Activated naive CD8-positive, alpha-beta T cell treated with anti-CD3 and anti-CD28 coated beads, Interleukin-2, amount 10 ng/mL, durations not matched to agents 7 days and 5 days (primary cell): ENCODE results near the gene CLCF1. TPM values are rescaled to one million over a fixed set of nuclear protein-coding genes. Genes with fewer than 3 reads are reported as not detected.

Experiments
- ATAC-seq: fragments of 150-1000 bp; cut with Tn5 transposase; one replicate; pipeline ENCODE4 v1.10.0; 2021; ENCODE audit warnings: low read depth, moderate library complexity
- POLR2A ChIA-PET: fragments of 350-600 bp; sonication (Branson Sonifier 250); formaldehyde crosslinking; loops from one replicate; lab custom pipeline; 2021; ENCODE audit warnings: antibody characterized with exemption; lab: Charles Lee
- DNase-seq: peaks from one replicate; pipeline ENCODE4 v3.0.0; 2021
- H3K27ac Mint-ChIP-seq: one replicate; pipeline ENCODE4 v1.8.0; 2022; ENCODE audit warnings: mild to moderate bottlenecking, mixed read lengths
- H3K27me3 Mint-ChIP-seq: one replicate; pipeline ENCODE4 v1.8.0; 2022; ENCODE audit warnings: mild to moderate bottlenecking, moderate library complexity, mixed read lengths
- H3K36me3 Mint-ChIP-seq: one replicate; pipeline ENCODE4 v1.8.0; 2021; ENCODE audit warnings: mild to moderate bottlenecking, mixed read lengths
- H3K4me1 Mint-ChIP-seq: one replicate; pipeline ENCODE4 v1.8.0; 2021; ENCODE audit warnings: mixed read lengths
- H3K4me3 Mint-ChIP-seq: one replicate; pipeline ENCODE4 v1.8.0; 2022; ENCODE audit warnings: mild to moderate bottlenecking, moderate library complexity, mixed read lengths
- H3K9me3 Mint-ChIP-seq: one replicate; pipeline ENCODE4 v1.8.0; 2021; ENCODE audit warnings: mixed read lengths
- total RNA-seq, 2 experiments: library from RNA; stranded (reverse); gene quantifications; one replicate each; pipeline ENCODE4 v1.2.3, GENCODE V29; 2021

CLCF1 gene
- total RNA-seq, 2 experiments from 2014 or later: 4.3 to 4.7 TPM

- no peak overlapping the region for H3K4me3 Mint-ChIP-seq
These were observed 40.0 kb upstream of the CLCF1 start for GRCh38 chr11:67413266-67413849.

DNA sequence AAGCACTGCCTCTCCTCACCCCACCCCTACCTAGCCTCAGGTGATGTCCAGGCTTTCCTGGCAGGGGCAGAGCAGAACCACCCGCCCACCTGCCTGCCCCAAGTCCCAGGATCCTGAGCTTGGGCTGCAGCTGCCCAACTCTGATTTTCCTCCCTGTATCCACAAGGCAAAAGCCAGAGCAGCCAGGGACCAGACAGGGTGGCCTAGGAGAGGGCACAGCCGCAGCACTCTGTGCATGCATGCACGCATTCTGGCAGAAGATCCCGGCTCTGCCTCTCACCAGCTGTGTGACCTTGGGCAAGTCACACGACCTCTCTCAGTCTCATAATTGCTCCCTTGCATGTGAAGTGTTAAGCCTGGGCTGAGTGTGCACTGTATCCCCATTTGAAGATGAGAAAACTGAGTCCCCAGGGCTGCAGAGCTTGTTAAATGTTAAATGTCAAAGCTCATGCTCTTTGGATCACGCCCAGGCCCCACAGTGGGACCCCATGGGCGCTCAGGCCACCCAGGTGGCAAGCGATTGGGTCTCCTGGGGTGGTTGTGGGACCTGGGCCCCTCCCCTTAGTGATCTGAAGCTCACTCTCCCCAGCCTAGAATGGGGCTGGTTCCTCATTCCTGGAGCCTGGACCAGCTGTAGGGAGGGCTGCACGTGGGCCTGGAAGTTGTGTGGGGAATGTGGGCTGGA is 39.2 kb upstream of the CLCF1 start:
- H3K4me3 Mint-ChIP-seq: no peak overlapping the region
- H3K9me3 Mint-ChIP-seq: no peaks in the 10 kb centered on the region
- peak overlapping the region; percentile 65 for H3K27ac Mint-ChIP-seq
- ATAC-seq (no peak), DNase-seq (no peak)
- H3K27me3 Mint-ChIP-seq: no peaks in the 10 kb centered on the region
- peaks cover 65% of the 10 kb centered on the region for H3K4me1 Mint-ChIP-seq
- POLR2A ChIA-PET: interaction anchor here (1.0 to 16.1 kb wide), 13 partner anchors 8 to 141 kb away, joined by 3 to 412 read pairs (median 6); partner anchors contain the start of genes CORO1B, PPP1CA, PTPRCAP and RAD9A
- H3K36me3 Mint-ChIP-seq: peaks cover 9% of the 10 kb centered on the region

More at GRCh38 chr11:67413266-67413849, 40.0 kb upstream of the CLCF1 start:
- Mint-ChIP-seq H3K27ac (peak overlapping the region; percentile 65), H3K4me1 (peaks cover 65% of the 10 kb centered on the region), H3K9me3 (no peaks in the 10 kb centered on the region), H3K36me3 (peaks cover 6% of the 10 kb centered on the region), H3K27me3 (no peaks in the 10 kb centered on the region)
- ATAC-seq (no peak), DNase-seq (no peak)
- POLR2A ChIA-PET: interaction anchor here (1.1 to 16.1 kb wide), 9 partner anchors 7 to 125 kb away, joined by 3 to 412 read pairs (median 10); partner anchors contain the start of genes CORO1B, PPP1CA, PTPRCAP and RAD9A

GRCh38 chr11:67411785-67412152 is 38.4 kb upstream of the CLCF1 start:
- Mint-ChIP-seq H3K27me3 (no peaks in the 10 kb centered on the region), H3K9me3 (no peaks in the 10 kb centered on the region), H3K4me3 (no peak overlapping the region), H3K27ac (peak overlapping the region; percentile 45), H3K36me3 (peaks cover 16% of the 10 kb centered on the region), H3K4me1 (peaks cover 69% of the 10 kb centered on the region)
- POLR2A ChIA-PET: interaction anchor here (1.0 to 16.1 kb wide), 11 partner anchors 9 to 140 kb away, joined by 3 to 412 read pairs (median 6); partner anchors contain the start of genes CORO1B, PPP1CA, PTPRCAP and RAD9A
- no peak for ATAC-seq
- DNase-seq: no peak

DNA sequence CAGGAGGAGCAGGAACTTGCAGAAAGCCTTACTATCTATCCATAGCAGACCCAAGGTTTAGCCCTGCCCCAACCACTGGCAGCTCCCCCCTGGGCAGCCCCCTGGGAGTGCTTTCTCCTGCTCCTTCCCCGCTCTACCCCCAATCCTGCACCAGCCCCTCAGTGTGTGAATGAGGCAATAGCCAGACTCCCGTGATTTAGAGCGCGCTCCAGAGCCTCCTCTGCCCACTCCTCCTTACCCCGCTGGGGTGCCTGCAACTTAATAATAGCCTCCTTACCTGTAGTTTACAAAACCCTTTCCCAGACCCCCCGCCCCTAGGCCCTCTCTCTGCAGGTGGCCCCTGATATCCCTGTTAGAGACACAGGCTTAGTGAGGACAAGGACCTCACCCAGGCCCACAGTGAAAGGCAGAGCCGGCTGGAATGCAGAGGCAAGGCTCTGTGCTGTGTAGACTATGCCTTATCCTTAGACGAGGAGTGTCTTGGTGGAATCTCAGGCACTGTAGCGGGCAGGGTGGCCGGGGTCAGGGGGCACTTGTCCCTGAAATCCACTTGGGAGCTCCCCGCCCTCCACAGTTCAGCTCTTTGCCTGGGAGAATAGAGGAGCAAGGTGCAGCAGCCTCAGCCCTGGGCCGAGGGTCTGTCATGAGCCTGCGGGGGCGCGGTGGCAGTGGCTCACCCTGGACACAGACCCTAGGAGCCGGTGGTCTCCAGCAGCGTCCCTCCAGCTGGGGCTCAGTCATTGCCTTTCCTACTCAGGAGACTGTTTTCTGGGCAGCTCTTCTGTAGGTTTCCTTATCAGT is 37.8 kb upstream of the CLCF1 start:
- H3K27me3 Mint-ChIP-seq: no peaks in the 10 kb centered on the region
- H3K9me3 Mint-ChIP-seq: no peaks in the 10 kb centered on the region
- no peak for DNase-seq
- H3K27ac Mint-ChIP-seq: peak overlapping the region; percentile 94
- POLR2A ChIA-PET: interaction anchor here (1.1 to 16.1 kb wide), 8 partner anchors 9 to 128 kb away, joined by 3 to 412 read pairs (median 11); partner anchors contain the start of genes AIP, PPP1CA, PTPRCAP and RAD9A
- H3K4me3 Mint-ChIP-seq: peak overlapping the region; percentile 39
- H3K4me1 Mint-ChIP-seq: peaks cover 67% of the 10 kb centered on the region
- no peak for ATAC-seq
- peaks cover 22% of the 10 kb centered on the region for H3K36me3 Mint-ChIP-seq

GRCh38 chr11:67410369-67410831 is 37.0 kb upstream of the CLCF1 start:
- H3K9me3 Mint-ChIP-seq: no peaks in the 10 kb centered on the region
- H3K4me3 Mint-ChIP-seq: peak overlapping the region; percentile 98
- peaks cover 27% of the 10 kb centered on the region for H3K36me3 Mint-ChIP-seq
- no peak for DNase-seq
- H3K4me1 Mint-ChIP-seq: peaks cover 67% of the 10 kb centered on the region
- H3K27ac Mint-ChIP-seq: peak overlapping the region; percentile 94
- POLR2A ChIA-PET: interaction anchor here (1.1 to 16.1 kb wide), 3 partner anchors 24 to 128 kb away, joined by 5 to 412 read pairs (median 6); partner anchors contain the start of genes AIP, PTPRCAP and RPS6KB2
- no peaks in the 10 kb centered on the region for H3K27me3 Mint-ChIP-seq
- no peak for ATAC-seq

DNA sequence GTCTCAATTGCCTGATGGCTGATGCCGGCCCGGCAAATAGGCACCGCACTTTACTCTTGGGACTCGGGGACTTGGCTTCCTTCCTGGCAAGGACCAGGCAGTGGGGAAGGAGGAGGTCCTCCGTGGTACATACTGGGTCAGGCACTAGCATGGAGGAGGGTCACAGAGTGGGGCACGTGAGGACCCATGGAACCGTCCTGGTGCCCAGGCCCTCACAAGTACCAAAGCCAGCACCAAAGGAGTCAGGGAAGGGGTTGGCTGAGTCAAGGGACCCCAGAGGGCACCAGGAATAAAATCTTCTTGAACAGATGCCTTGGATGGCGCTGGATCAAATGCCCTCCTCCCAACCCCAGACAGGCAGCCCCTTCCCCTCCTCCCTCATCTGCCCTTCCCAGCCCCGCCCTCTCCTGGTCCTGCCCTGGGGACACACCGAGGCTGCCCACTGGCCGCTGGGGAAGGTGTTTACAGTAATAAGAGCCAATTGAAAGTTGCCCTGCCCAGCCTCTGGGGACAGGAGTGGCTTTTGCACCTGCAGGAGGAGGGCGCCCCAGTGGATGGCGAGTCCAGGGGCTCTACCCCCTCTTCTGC is 36.5 kb upstream of the CLCF1 start:
- Mint-ChIP-seq H3K36me3 (peaks cover 33% of the 10 kb centered on the region), H3K27me3 (no peaks in the 10 kb centered on the region), H3K27ac (peak overlapping the region; percentile 94), H3K9me3 (no peaks in the 10 kb centered on the region), H3K4me3 (peak overlapping the region; percentile 98), H3K4me1 (peaks cover 63% of the 10 kb centered on the region)
- peak; percentile 57 for DNase-seq
- peak; percentile 3 for ATAC-seq
- POLR2A ChIA-PET: interaction anchor here (1.1 to 3.5 kb wide), 9 partner anchors 9 to 75 kb away, joined by 3 to 181 read pairs (median 20); partner anchors contain the start of genes AIP, CORO1B, PTPRCAP and RAD9A

DNA sequence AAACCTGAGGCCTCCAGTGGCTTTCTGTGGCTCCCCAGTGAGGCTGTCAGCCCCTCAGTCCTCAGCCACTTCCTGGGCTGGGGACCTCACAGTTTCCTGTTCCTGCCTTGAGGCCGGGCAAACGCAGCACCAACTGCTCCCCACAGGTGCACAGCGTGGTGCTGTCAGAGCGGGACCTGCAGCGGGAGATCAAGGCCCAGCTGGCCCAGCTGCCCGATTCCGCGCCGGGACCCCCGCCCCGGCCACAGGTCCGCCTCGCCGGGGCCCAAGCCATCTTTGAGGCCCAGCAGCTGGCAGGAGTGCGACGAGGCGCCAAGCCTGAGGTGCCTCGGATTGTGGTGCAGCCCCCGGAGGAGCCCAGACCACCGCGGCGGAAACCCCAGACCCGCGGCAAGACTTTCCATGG is 35.9 kb upstream of the CLCF1 start:
- Mint-ChIP-seq H3K36me3 (peaks cover 38% of the 10 kb centered on the region), H3K4me3 (peak overlapping the region; percentile 98), H3K4me1 (peaks cover 67% of the 10 kb centered on the region), H3K9me3 (no peaks in the 10 kb centered on the region), H3K27me3 (no peaks in the 10 kb centered on the region), H3K27ac (peak overlapping the region; percentile 95)
- ATAC-seq (peak; percentile 69), DNase-seq (peak; percentile 86)
- POLR2A ChIA-PET: interaction anchor here (0.6 to 3.5 kb wide), 19 partner anchors 9 to 141 kb away, joined by 3 to 181 read pairs (median 5); partner anchors contain the start of genes AIP, ANKRD13D, CORO1B and POLD4

GRCh38 chr11:67408437-67409200 is 35.2 kb upstream of the CLCF1 start:
- POLR2A ChIA-PET: interaction anchor here (0.6 to 3.5 kb wide), 22 partner anchors 8 to 141 kb away, joined by 3 to 181 read pairs (median 5); partner anchors contain the start of genes AIP, ANKRD13D, CORO1B and POLD4
- DNase-seq (no peak), ATAC-seq (peak; percentile 27)
- H3K36me3 Mint-ChIP-seq: peaks cover 40% of the 10 kb centered on the region
- no peaks in the 10 kb centered on the region for H3K9me3 Mint-ChIP-seq
- H3K27me3 Mint-ChIP-seq: no peaks in the 10 kb centered on the region
- H3K4me3 Mint-ChIP-seq: peak overlapping the region; percentile 98
- H3K27ac Mint-ChIP-seq: peak overlapping the region; percentile 95
- H3K4me1 Mint-ChIP-seq: peaks cover 68% of the 10 kb centered on the region

DNA sequence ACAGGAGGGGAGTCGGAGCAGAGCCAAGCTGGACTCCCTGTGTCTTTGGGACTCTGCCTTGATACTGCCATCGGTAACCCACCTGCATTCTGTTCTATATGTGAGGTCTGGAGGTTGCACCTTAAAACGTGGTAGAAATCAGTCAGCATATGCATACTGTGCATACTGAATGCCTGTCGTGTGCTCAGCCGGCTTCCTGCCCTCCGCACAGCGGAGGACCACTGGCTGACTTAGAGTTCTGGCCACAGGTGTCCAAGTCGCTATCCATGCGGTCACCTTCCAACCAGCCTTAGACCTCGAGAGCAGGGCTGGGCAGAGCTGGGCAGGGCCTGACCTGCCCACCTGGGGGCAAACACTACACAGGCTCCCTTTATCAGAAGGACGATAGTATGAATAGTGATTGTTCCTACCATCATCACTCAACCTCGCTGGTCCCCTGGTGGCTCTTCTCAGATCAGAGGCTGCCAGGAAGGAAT is 34.3 kb upstream of the CLCF1 start:
- Mint-ChIP-seq H3K27ac (peak overlapping the region; percentile 95), H3K4me3 (peak overlapping the region; percentile 98), H3K36me3 (peaks cover 40% of the 10 kb centered on the region), H3K9me3 (no peaks in the 10 kb centered on the region), H3K4me1 (peaks cover 65% of the 10 kb centered on the region), H3K27me3 (no peaks in the 10 kb centered on the region)
- POLR2A ChIA-PET: interaction anchor here (0.6 to 3.5 kb wide), 19 partner anchors 8 to 140 kb away, joined by 3 to 181 read pairs (median 5); partner anchors contain the start of genes AIP, CDK2AP2, POLD4 and PTPRCAP
- no peak for ATAC-seq
- no peak for DNase-seq

- Mint-ChIP-seq H3K27ac (peak overlapping the region; percentile 95), H3K4me1 (peaks cover 59% of the 10 kb centered on the region), H3K27me3 (no peaks in the 10 kb centered on the region), H3K36me3 (peaks cover 40% of the 10 kb centered on the region), H3K9me3 (no peaks in the 10 kb centered on the region), H3K4me3 (peak overlapping the region; percentile 98)
- POLR2A ChIA-PET: interaction anchor here (0.7 to 3.5 kb wide), 16 partner anchors 10 to 139 kb away, joined by 3 to 181 read pairs (median 4); partner anchors contain the start of genes CDK2AP2, PTPRCAP, RAD9A and RPS6KB2
- ATAC-seq: no peak
- DNase-seq: peak; percentile 59
These were observed 33.7 kb upstream of the CLCF1 start for GRCh38 chr11:67406969-67407687.
